Measurements from ENCODE around the gene SDS. TPM values are rescaled to one million over a fixed set of nuclear protein-coding genes. Genes with fewer than 3 reads are reported as not detected.

Gene SDS
- total RNA-seq, 1 experiment from 2014 or later, result not detected

GRCh38 chr12:113400362-113400761, 3.3 kb downstream of the SDS start:
- H3K4ac ChIP-seq (ENCODE audit: low read depth, low read length), result no peak overlapping the region
- H3K23ac ChIP-seq (ENCODE audit: insufficient read length, low read depth, low read length), result no peak overlapping the region
- H3K9ac ChIP-seq (ENCODE audit: extremely low read depth, insufficient read length, low read length), result no peak overlapping the region
- H2BK12ac ChIP-seq (ENCODE audit: insufficient read length, low read depth, low read length), result no peak overlapping the region
- 100% methylated on average over 1 of the region's 4 CpGs for WGBS (ENCODE audit: extremely low coverage, insufficient read length, low lambda C conversion rate)
- H3K27ac Mint-ChIP-seq, result no peak overlapping the region
- H2BK20ac ChIP-seq (ENCODE audit: low read depth, low read length, poor library complexity, severe bottlenecking), result no peak overlapping the region
- no peaks in the 10 kb centered on the region for H3K36me3 Mint-ChIP-seq (ENCODE audit: insufficient read depth in 1 of 3, low read depth in 3 of 3)
- H2BK5ac ChIP-seq (ENCODE audit: insufficient read length, low read length), result no peak overlapping the region
- no peak overlapping the region for H4K8ac ChIP-seq (replicated peaks; ENCODE audit: insufficient read length, low read depth, low read length)
- H3K4me2 ChIP-seq (ENCODE audit: insufficient read depth, insufficient read length, low read length), result no peak overlapping the region
- H3K56ac ChIP-seq (ENCODE audit: insufficient read length, low read depth, low read length), result no peak overlapping the region
- H4K20me1 ChIP-seq (ENCODE audit: control insufficient read depth, insufficient read depth, insufficient read length), result no peaks in the 10 kb centered on the region
- H4K91ac ChIP-seq (ENCODE audit: insufficient read length, low read depth, low read length), result no peak overlapping the region
- no peaks in the 10 kb centered on the region for H3K4me1 ChIP-seq (ENCODE audit: insufficient read depth, low read length)
- no peak overlapping the region for H3K27ac ChIP-seq (ENCODE audit: insufficient read length, low read depth, low read length)
- H4K5ac ChIP-seq (ENCODE audit: insufficient read length, low read depth, low read length), result no peak overlapping the region
- H3K79me1 ChIP-seq (ENCODE audit: insufficient read depth, low read depth, low read length, poor library complexity, severe bottlenecking), result no peaks in the 10 kb centered on the region
- no peak for DNase-seq
- no peaks in the 10 kb centered on the region for H3K79me2 ChIP-seq (ENCODE audit: insufficient read depth, low read length)
- TF ChIP-seq, protein P1, sequence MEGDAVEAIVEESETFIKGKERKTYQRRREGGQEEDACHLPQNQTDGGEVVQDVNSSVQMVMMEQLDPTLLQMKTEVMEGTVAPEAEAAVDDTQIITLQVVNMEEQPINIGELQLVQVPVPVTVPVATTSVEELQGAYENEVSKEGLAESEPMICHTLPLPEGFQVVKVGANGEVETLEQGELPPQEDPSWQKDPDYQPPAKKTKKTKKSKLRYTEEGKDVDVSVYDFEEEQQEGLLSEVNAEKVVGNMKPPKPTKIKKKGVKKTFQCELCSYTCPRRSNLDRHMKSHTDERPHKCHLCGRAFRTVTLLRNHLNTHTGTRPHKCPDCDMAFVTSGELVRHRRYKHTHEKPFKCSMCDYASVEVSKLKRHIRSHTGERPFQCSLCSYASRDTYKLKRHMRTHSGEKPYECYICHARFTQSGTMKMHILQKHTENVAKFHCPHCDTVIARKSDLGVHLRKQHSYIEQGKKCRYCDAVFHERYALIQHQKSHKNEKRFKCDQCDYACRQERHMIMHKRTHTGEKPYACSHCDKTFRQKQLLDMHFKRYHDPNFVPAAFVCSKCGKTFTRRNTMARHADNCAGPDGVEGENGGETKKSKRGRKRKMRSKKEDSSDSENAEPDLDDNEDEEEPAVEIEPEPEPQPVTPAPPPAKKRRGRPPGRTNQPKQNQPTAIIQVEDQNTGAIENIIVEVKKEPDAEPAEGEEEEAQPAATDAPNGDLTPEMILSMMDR (conservative IDR thresholded peaks at IDR 0.05), result no peak
- no peak overlapping the region for H3K14ac ChIP-seq (ENCODE audit: insufficient read depth, low read length)
- peaks cover 6% of the 10 kb centered on the region for H3K27me3 Mint-ChIP-seq (ENCODE audit: low read depth)
- H3K4me1 Mint-ChIP-seq, result peaks cover 17 to 35% of the 10 kb centered on the region in 2 experiments
- no peaks in the 10 kb centered on the region for H3K9me3 Mint-ChIP-seq
- H3K4me3 Mint-ChIP-seq, result no peak overlapping the region
- no peaks in the 10 kb centered on the region for H3K23me2 ChIP-seq (ENCODE audit: insufficient read length, low read depth, low read length, poor library complexity, severe bottlenecking)
- H2BK15ac ChIP-seq (ENCODE audit: low read depth, low read length), result no peak overlapping the region
- no peaks in the 10 kb centered on the region for H3K9me3 ChIP-seq (ENCODE audit: control insufficient read depth, low read depth, low read length)
- no peak overlapping the region for H2AK5ac ChIP-seq (ENCODE audit: insufficient read length, low read length)
- H3T11ph ChIP-seq (ENCODE audit: low read length), result no peak overlapping the region
- H2BK120ac ChIP-seq (ENCODE audit: low read depth, low read length, poor library complexity, severe bottlenecking), result no peak overlapping the region
- no peaks in the 10 kb centered on the region for H3K27me3 ChIP-seq (ENCODE audit: insufficient read depth, low read length)
- no peak overlapping the region for H2AFZ ChIP-seq (ENCODE audit: low read length)
- no peak overlapping the region for H3K18ac ChIP-seq (ENCODE audit: insufficient read length, low read depth, low read length)
